Hepatocyte (in vitro differentiated cells): Measurements from ENCODE around the gene RALGAPA2. TPM values are rescaled to one million over a fixed set of nuclear protein-coding genes. Genes with fewer than 3 reads are reported as not detected.

Experiments used
- DNase-seq: peaks from one replicate; pipeline ENCODE4 v3.0.0-alpha.2; 2016; ENCODE audit warnings: low spot score
- H2AFZ ChIP-seq: fragments of 200-600 bp; sonication (generic); 2 replicates; pipeline ENCODE4 v1.6.0; 2016; ENCODE audit warnings: antibody characterized with exemption, mild to moderate bottlenecking
- H3K27ac ChIP-seq: fragments of 200-600 bp; sonication (generic); 2 replicates; pipeline ENCODE4 v1.5.1; 2016; ENCODE audit warnings: mild to moderate bottlenecking
- H3K27me3 ChIP-seq: fragments of 200-600 bp; sonication (generic); 2 replicates; pipeline ENCODE4 v1.6.1; 2016
- H3K36me3 ChIP-seq: fragments of 200-600 bp; sonication (generic); replicated peaks from 2 replicates; pipeline ENCODE4 v1.5.1; 2016; ENCODE audit warnings: low read depth; ENCODE audit not compliant: insufficient read depth
- H3K4me1 ChIP-seq: fragments of 200-600 bp; sonication (generic); 2 replicates; pipeline ENCODE4 v1.5.1; 2016; ENCODE audit warnings: mild to moderate bottlenecking, moderate library complexity; ENCODE audit not compliant: insufficient read depth
- H3K4me2 ChIP-seq: fragments of 200-600 bp; sonication (generic); 2 replicates; pipeline ENCODE4 v1.6.0; 2016
- H3K4me3 ChIP-seq: fragments of 200-600 bp; sonication (generic); 2 replicates; pipeline ENCODE4 v1.5.1; 2016; ENCODE audit warnings: mild to moderate bottlenecking
- H3K79me2 ChIP-seq: fragments of 200-600 bp; sonication (generic); 2 replicates; pipeline ENCODE4 v1.6.0; 2017; ENCODE audit warnings: mild to moderate bottlenecking
- H3K9me2 ChIP-seq: fragments of 200-600 bp; sonication (generic); replicated peaks from 2 replicates; pipeline ENCODE4 v1.6.0; 2017; ENCODE audit warnings: mild to moderate bottlenecking; ENCODE audit not compliant: insufficient read depth
- H3K9me3 ChIP-seq: fragments of 200-600 bp; sonication (generic); 2 replicates; pipeline ENCODE4 v1.5.1; 2016; ENCODE audit warnings: low read depth, mild to moderate bottlenecking
- H4K20me1 ChIP-seq: fragments of 200-600 bp; sonication (generic); 2 replicates; pipeline ENCODE4 v1.6.0; 2016; ENCODE audit warnings: mild to moderate bottlenecking; ENCODE audit not compliant: insufficient read depth, poor library complexity, severe bottlenecking
- CTCF ChIP-seq: fragments of 200-600 bp; sonication (generic); IDR thresholded peaks from 2 replicates; pipeline ENCODE4 v1.5.1; 2016; ENCODE audit warnings: antibody characterized with exemption, mild to moderate bottlenecking; ENCODE audit not compliant: poor library complexity
- EZH2 ChIP-seq: fragments of 200-600 bp; sonication (generic); IDR thresholded peaks from 2 replicates; pipeline ENCODE4 v1.6.1; 2016; ENCODE audit warnings: antibody characterized with exemption, mild to moderate bottlenecking, borderline replicate concordance
- EZH2phosphoT487 ChIP-seq: fragments of 200-600 bp; sonication (generic); IDR thresholded peaks from one replicate; pipeline ENCODE4 v1.6.1; 2018; ENCODE audit warnings: antibody characterized with exemption, mild to moderate bottlenecking, low read depth, moderate library complexity; ENCODE audit not compliant: unreplicated experiment, severe bottlenecking
- WGBS: methylation state at CpG from one replicate; pipeline ENCODE4 v1.1.6; 2016; ENCODE audit warnings: low lambda C conversion rate; ENCODE audit errors: missing lambda C conversion rate; 5-methylcytosine and 5-hydroxymethylcytosine counted together
- polyA plus RNA-seq: library from polyadenylated mRNA; unstranded; fragments of >200 nt; fragmentation: Nextera tagmentation; extraction: Ambion mirVana; gene quantifications from 2 replicates; pipeline ENCODE4 v1.2.1, GENCODE V29; 2016
- total RNA-seq: library from RNA; depleted of rRNA; stranded (reverse); fragments of >200 nt; gene quantifications from 2 replicates; pipeline ENCODE4 v1.2.3, GENCODE V29; 2014

RALGAPA2 gene
- total and polyA plus RNA-seq, 2 experiments from 2014 or later = 16.8 to 35.3 TPM

GRCh38 chr20:20473657-20474056 is 238.8 kb downstream of the RALGAPA2 start:
- H3K27ac ChIP-seq = no peak overlapping the region
- no peaks in the 10 kb centered on the region for H3K9me3 ChIP-seq
- no peaks in the 10 kb centered on the region for H3K27me3 ChIP-seq
- no peak overlapping the region for H2AFZ ChIP-seq
- no peaks in the 10 kb centered on the region for H3K79me2 ChIP-seq
- H3K9me2 ChIP-seq = no peaks in the 10 kb centered on the region
- no peak overlapping the region for H3K4me3 ChIP-seq
- no peaks in the 10 kb centered on the region for H4K20me1 ChIP-seq
- no peak for TF ChIP-seq EZH2phosphoT487
- TF ChIP-seq CTCF = no peak
- TF ChIP-seq EZH2 = no peak
- no peak overlapping the region for H3K4me2 ChIP-seq
- no peak for DNase-seq
- H3K4me1 ChIP-seq = no peaks in the 10 kb centered on the region
- no peaks in the 10 kb centered on the region for H3K36me3 ChIP-seq

GRCh38 chr20:20472684-20473274 is 239.7 kb downstream of the RALGAPA2 start:
- no peaks in the 10 kb centered on the region for H3K27me3 ChIP-seq
- H3K9me3 ChIP-seq = no peaks in the 10 kb centered on the region
- no peaks in the 10 kb centered on the region for H3K36me3 ChIP-seq
- H3K4me1 ChIP-seq = no peaks in the 10 kb centered on the region
- no peak overlapping the region for H3K4me2 ChIP-seq
- no peak overlapping the region for H3K27ac ChIP-seq
- 88% methylated on average over 4 of the region's 4 CpGs for WGBS
- no peaks in the 10 kb centered on the region for H4K20me1 ChIP-seq
- H2AFZ ChIP-seq = no peak overlapping the region
- no peaks in the 10 kb centered on the region for H3K79me2 ChIP-seq
- no peaks in the 10 kb centered on the region for H3K9me2 ChIP-seq
- TF ChIP-seq CTCF = no peak
- no peak for TF ChIP-seq EZH2
- no peak for TF ChIP-seq EZH2phosphoT487
- H3K4me3 ChIP-seq = no peak overlapping the region
- DNase-seq = no peak

GRCh38 chr20:20466341-20466879 is 246.0 kb downstream of the RALGAPA2 start:
- 67% methylated on average over 4 of the region's 4 CpGs for WGBS
- H3K4me2 ChIP-seq = no peak overlapping the region

More at GRCh38 chr20:20466341-20466879, 246.0 kb downstream of the RALGAPA2 start:
- H3K4me1 ChIP-seq = no peaks in the 10 kb centered on the region
- H3K27ac ChIP-seq = no peak overlapping the region
- H2AFZ ChIP-seq = no peak overlapping the region
- no peaks in the 10 kb centered on the region for H3K36me3 ChIP-seq
- H3K79me2 ChIP-seq = no peaks in the 10 kb centered on the region
- no peak for DNase-seq
- no peaks in the 10 kb centered on the region for H3K9me3 ChIP-seq
- no peaks in the 10 kb centered on the region for H3K27me3 ChIP-seq
- TF ChIP-seq EZH2 (no peak), EZH2phosphoT487 (no peak), CTCF (no peak)
- H3K4me3 ChIP-seq = no peak overlapping the region
- H3K9me2 ChIP-seq = no peaks in the 10 kb centered on the region
- H4K20me1 ChIP-seq = no peaks in the 10 kb centered on the region
